HAP-1 (cell line): ENCODE results near the gene ZNF277.

ENCODE experiments used
- DNase-seq, 2 experiments: peaks; one replicate each; pipeline ENCODE4 v3.0.0-alpha.2; 2016 to 2020; ENCODE audit warnings: low spot score in 2 of 2
- H3K27me3 ChIP-seq: fragments of 250-450 bp; sonication (Bioruptor Pico); 2 replicates; pipeline ENCODE4 v1.5.1; 2020; ENCODE audit warnings: low read depth, mild to moderate bottlenecking, moderate library complexity
- H3K36me3 ChIP-seq: fragments of 250-450 bp; sonication (Bioruptor Pico); replicated peaks from 2 replicates; pipeline ENCODE4 v1.5.1; 2020; ENCODE audit warnings: mild to moderate bottlenecking
- H3K4me1 ChIP-seq: fragments of 250-450 bp; sonication (Bioruptor Pico); 2 replicates; pipeline ENCODE4 v1.5.1; 2020; ENCODE audit warnings: mild to moderate bottlenecking
- H3K4me3 ChIP-seq: fragments of 250-450 bp; sonication (Bioruptor Pico); 2 replicates; pipeline ENCODE4 v1.5.1; 2020; ENCODE audit warnings: mild to moderate bottlenecking, moderate library complexity
- H3K9me3 ChIP-seq: fragments of 250-450 bp; sonication (Bioruptor Pico); 2 replicates; pipeline ENCODE4 v1.5.1; 2020; ENCODE audit warnings: mild to moderate bottlenecking, moderate library complexity
- in situ Hi-C: fragments of 300-500 bp; cut with MboI; formaldehyde crosslinking; loops from 3 replicates; pipeline ENCODE4 v1.14.3; 2020; ENCODE audit warnings: low sequenced_read_pairs, inconsistent platforms, mixed read lengths

Gene ZNF277

DNA sequence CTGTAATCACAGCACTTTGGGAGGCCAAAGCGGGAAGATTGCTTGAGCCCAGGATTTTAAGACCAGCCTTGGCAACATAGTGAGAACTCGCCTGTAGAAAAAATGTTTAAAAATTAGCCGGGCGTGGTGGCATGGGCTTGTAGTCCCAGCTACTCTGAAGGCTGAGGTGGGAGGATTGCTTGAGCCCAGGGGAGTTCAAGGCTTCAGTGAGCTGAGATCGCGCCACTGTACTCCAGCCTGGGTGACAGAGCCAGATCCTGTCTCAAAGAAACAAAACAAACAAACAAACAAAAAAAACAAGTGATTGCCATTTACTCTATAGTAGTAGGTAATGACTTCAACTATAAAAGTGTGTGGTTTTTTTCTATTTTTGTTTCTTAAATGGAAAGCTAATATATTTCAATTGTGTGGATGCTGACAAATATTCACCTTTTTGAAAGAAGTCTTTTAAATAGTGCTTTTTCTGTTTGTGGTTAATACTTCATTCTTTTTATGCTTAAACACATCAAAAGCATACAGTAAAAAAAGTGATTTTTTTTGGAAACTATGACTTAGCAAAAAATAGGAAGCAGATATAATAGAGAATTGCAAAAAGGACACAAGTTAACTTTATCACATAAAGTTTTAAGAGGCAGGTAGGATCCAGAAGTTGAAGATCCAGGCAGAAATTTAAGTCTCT lies 48.4 kb downstream of the ZNF277 start:
- no peaks in the 10 kb centered on the region for H3K9me3 ChIP-seq
- no peaks in the 10 kb centered on the region for H3K27me3 ChIP-seq
- in situ Hi-C loops, result no loop called here
- H3K4me3 ChIP-seq, result no peak overlapping the region
- peaks cover 4% of the 10 kb centered on the region for H3K4me1 ChIP-seq
- no peak for DNase-seq
- H3K36me3 ChIP-seq, result no peaks in the 10 kb centered on the region

DNA sequence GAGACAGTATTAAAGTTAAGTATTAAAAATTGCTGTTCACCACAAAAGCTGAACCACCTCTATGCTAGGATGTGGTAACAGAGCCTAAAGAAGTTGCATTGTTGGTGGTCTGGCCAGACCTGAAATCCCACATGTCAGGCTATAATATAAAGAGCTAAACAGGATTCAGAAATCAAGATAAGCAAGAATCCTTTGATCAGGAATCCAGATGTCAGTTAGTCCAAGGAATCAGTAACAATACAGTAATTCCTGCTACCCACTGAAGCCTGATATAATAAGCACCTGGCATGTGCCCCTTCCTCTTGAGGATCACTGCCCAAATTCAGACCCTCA lies 48.9 kb downstream of the ZNF277 start:
- Histone ChIP-seq H3K9me3 (no peaks in the 10 kb centered on the region), H3K4me3 (no peak overlapping the region), H3K36me3 (no peaks in the 10 kb centered on the region), H3K27me3 (no peaks in the 10 kb centered on the region), H3K4me1 (peaks cover 4% of the 10 kb centered on the region)
- in situ Hi-C loops, result no loop called here
- DNase-seq, result no peak

DNA sequence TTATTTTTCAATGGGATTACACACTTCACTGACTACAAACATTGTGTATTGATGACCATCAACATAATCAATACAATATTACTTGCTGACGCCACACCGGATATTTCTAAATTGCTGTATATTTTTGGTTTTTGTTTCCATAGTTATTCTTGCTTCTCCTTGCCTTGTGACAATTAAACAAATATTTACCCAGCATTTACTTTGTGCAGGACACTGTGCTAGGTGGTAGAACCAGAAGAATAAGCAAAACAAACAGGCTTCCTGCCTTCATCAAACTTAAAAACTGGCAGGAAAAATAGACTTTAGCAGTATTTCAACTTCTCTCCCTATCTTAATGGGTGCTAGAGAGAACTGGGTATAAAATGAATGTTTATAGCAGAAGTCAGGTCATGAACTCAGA lies 50.6 kb downstream of the ZNF277 start:
- Histone ChIP-seq H3K9me3 (no peaks in the 10 kb centered on the region), H3K27me3 (no peaks in the 10 kb centered on the region), H3K4me1 (peaks cover 14% of the 10 kb centered on the region), H3K4me3 (no peak overlapping the region), H3K36me3 (no peaks in the 10 kb centered on the region)
- DNase-seq, result no peak
- in situ Hi-C loops, result no loop called here

DNA sequence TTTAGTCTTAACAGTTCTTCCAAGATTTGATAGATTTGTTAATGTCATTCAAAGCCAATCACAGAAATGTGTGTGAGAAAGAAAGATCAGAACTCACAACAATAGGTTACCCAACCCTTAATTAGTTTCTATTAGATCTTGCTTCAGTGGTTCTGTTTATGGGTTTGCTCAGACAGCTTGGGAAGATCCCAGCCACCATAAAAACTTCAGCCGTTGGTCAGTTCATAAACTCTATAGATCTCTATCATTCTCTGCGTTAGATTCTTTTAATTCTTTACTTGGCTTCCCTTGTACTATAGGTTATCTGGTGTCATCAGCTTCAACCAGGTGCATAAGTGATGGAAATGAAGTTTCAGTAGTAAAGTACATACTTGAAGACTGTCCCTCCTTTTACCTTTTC lies 54.4 kb downstream of the ZNF277 start:
- Histone ChIP-seq H3K9me3 (no peaks in the 10 kb centered on the region), H3K36me3 (no peaks in the 10 kb centered on the region), H3K27me3 (no peaks in the 10 kb centered on the region), H3K4me3 (no peak overlapping the region), H3K4me1 (peaks cover 40% of the 10 kb centered on the region)
- in situ Hi-C loops, result no loop called here
- peak in 1 of 2 experiments; percentile 27 for DNase-seq

DNA sequence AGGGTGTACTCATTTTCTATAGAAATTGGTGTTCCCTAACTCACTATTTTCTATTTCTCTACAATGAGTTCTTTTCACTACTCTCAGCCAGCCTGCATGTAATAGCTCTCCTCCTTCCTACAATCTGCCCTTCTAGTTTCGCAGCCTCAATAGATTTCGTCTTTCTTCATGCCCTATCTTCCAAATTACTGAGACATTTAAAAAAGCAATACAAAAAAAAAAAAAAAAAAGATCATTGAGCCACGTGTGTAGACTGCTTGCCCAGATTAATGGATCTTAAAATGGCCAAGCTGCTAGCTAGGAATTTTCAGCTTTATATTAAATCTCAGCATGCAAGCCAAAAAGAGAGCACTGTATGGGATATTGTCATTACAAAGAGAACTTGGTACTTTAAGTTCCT lies 55.5 kb downstream of the ZNF277 start:
- DNase-seq, result no peak
- Histone ChIP-seq H3K4me3 (no peak overlapping the region), H3K27me3 (no peaks in the 10 kb centered on the region), H3K4me1 (peaks cover 51% of the 10 kb centered on the region), H3K36me3 (no peaks in the 10 kb centered on the region), H3K9me3 (no peaks in the 10 kb centered on the region)
- in situ Hi-C loops, result no loop called here

DNA sequence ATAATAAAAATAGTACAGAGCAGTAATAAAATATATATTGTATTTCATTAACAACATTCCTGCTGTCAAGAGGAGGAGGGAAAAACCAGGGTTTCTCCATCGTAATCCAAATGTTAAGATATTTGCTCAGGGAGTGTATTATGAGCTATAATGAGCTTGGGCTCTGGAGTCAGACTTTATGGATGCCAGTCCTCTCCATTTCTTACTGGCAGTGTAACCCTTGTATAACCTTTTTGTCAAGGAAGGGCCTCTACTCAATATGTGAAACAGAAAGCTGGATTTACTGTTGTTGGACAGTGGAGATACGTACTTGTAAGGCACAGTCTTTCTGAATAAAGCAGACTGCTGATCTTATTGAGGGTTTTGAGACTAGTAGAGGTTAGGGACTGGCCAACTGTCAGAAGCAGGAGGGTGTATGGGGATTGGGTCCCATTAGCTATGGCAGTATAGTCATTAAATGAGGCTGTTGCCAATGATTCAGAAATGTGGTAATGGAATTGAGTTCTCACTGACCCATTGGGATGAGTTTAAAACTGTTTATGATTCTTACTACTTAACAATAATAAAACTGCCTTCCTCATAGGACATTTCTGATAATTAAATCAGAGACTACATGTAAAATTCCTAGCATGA lies 56.5 kb downstream of the ZNF277 start:
- H3K4me1 ChIP-seq, result peaks cover 61% of the 10 kb centered on the region
- DNase-seq, result no peak
- H3K9me3 ChIP-seq, result no peaks in the 10 kb centered on the region
- no peaks in the 10 kb centered on the region for H3K27me3 ChIP-seq
- H3K36me3 ChIP-seq, result no peaks in the 10 kb centered on the region
- no peak overlapping the region for H3K4me3 ChIP-seq
- in situ Hi-C loops, result no loop called here

DNA sequence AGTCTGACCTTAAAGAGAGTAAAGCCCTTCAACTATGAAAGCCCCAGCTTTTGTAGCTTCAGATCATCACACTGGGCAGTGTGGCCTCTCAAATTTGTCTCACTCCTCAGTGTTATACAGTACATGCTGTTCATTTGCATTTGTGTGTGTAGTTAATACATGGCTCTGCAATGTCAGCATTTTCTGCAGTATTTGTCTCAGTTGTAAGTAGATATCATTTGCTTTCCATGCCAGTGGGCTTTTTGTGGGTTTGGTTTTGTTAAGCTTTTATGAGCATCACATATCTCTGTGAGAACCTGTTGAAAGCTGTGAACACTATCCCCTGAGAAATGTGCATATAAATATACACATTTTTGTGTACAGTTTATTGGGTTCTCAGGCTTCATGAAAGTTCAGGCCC lies 57.0 kb downstream of the ZNF277 start:
- Histone ChIP-seq H3K4me3 (no peak overlapping the region), H3K9me3 (no peaks in the 10 kb centered on the region), H3K4me1 (peaks cover 63% of the 10 kb centered on the region), H3K36me3 (no peaks in the 10 kb centered on the region), H3K27me3 (no peaks in the 10 kb centered on the region)
- in situ Hi-C loops, result no loop called here
- DNase-seq, result peak; percentile 58 to 90

DNA sequence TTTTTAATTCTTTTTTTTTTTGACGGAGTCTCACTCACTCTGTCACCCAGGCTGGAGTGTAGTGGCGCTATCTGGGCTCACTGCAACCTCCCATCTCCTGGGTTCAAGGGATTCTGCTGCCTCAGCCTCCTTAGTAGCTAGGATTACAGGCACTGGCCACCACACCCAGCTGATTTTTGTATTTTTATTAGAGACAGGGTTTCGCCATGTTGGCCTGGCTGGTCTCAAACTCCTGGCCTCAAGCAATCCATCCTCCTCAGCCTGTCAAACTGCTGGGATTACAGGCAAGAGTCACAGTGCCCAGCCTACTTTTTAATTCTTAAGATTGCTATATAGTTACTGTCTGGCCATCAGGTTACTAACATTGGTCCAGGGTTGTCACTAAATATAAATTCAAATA lies 59.6 kb downstream of the ZNF277 start:
- H3K36me3 ChIP-seq, result no peaks in the 10 kb centered on the region
- H3K4me1 ChIP-seq, result peaks cover 66% of the 10 kb centered on the region
- H3K4me3 ChIP-seq, result no peak overlapping the region
- in situ Hi-C loops, result no loop called here
- H3K9me3 ChIP-seq, result no peaks in the 10 kb centered on the region
- H3K27me3 ChIP-seq, result no peaks in the 10 kb centered on the region
- DNase-seq, result no peak

DNA sequence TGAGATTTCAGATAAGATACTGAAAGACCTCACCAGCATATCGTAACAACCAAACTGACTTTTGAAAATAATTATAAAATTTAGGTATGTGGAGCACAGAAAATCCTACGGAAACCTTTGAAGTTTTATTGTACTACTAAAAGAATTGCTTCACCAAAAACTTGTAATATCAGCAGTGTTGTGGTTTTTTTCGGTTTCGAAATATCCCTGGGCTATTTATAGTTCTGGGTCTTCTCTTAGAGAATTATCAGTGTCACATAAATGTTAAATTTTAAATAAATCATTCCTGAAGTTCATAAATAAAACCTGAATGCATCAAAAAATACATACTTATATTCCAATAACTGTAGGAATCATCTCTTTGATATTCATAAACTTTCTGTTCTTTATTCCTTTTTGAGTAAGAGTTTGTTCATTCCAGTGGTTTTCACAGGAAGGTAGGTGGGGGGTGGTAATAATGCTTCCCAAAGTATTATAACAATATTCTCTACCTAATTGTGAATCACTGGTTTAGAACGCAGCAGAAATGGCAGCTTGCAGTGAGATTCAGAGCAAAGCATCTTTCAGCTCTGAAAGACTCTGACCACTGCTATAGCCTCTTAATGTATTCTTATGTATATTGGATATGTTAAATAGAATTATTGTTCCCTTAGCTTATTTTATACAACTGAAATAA lies 60.2 kb downstream of the ZNF277 start:
- H3K4me3 ChIP-seq, result no peak overlapping the region
- no peaks in the 10 kb centered on the region for H3K9me3 ChIP-seq
- DNase-seq, result peak in 1 of 2 experiments; percentile 40
- in situ Hi-C loops, result no loop called here
- no peaks in the 10 kb centered on the region for H3K36me3 ChIP-seq
- no peaks in the 10 kb centered on the region for H3K27me3 ChIP-seq
- peaks cover 65% of the 10 kb centered on the region for H3K4me1 ChIP-seq

DNA sequence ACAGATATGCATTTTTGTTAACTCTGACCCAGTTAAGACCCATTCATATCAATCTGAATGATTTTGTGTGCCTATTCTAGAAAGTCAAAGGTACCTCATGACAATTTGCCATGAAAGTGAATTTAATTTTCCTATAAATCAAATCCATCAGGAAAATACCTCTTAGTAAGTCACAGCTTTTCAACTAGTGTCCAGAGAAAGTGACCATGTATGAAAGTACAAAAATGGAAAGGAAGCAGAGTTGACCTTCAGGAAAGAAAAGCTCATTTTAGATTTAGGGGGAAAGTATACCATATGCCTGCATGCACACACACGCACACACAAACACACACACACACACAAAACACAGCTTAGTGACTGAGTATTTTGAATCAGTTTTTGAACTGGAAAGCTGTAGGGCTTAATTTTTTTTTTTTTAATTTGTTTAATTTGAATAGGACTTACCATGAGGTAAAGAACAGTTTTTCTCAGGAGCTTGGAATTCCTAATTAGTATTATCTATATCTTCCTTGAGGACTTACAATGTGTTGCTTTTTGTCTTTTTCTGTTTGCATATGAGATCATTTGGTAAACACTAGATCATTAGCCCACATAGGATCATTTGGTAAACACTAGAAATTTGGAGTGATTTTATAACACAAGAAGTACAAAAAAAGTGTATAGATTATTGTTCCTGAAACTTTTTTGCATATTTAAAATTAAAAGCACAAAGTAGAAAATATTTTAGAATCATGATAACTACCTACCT lies 61.6 kb downstream of the ZNF277 start:
- H3K4me3 ChIP-seq, result no peak overlapping the region
- no peak for DNase-seq
- H3K9me3 ChIP-seq, result no peaks in the 10 kb centered on the region
- peaks cover 51% of the 10 kb centered on the region for H3K4me1 ChIP-seq
- H3K27me3 ChIP-seq, result no peaks in the 10 kb centered on the region
- H3K36me3 ChIP-seq, result no peaks in the 10 kb centered on the region
- in situ Hi-C loops, result no loop called here

DNA sequence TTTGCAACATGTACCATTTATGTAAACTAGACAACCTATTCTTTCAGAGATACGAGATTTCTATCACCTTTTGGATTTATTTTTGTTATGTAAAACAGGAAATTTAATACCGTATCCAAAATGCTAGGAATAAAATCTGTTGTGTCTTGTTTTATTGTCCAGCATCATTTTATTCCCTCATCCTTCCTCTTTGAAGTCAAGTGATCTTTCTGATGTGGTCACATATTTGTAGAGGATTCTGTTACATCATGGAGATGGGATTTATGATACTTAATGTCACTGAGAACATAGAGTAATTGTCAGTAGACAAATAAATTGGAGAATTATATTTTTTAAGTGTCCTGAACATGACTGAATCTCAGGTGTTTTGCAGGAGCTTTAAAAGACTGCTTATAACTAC lies 64.7 kb downstream of the ZNF277 start:
- no peaks in the 10 kb centered on the region for H3K27me3 ChIP-seq
- in situ Hi-C loops, result no loop called here
- DNase-seq, result peak in 1 of 2 experiments; percentile 64
- H3K4me1 ChIP-seq, result peaks cover 32% of the 10 kb centered on the region
- H3K4me3 ChIP-seq, result no peak overlapping the region
- H3K9me3 ChIP-seq, result no peaks in the 10 kb centered on the region
- H3K36me3 ChIP-seq, result no peaks in the 10 kb centered on the region

DNA sequence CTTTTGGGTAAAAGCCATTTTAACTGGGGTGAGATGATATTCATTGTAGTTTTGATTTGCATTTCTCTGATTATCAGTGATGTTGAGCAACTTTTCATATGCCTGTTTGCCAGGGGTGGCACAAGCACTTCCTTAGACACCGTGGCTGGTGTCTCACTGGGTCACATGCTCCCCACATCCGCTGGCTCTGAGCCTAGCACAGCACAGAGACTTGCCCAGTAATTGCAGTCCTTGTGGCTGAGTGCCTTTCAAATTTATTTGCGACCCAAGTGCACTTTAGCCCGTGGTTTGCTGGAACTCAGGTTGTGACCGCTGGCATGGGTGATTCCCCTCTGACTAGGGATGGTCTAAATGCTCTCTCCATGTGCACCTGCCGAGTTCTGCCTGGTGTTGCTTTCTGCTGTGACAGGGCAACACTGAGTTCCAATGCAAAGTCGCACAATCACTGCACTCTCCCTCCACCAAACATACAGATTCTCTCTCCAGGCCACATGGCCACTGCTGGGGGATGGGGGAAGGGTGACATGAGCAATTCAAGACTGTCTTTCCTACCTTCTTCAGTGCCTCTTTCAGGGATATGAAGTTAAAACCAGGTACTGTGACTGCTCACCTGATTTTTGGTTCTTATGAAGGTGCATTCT lies 66.5 kb downstream of the ZNF277 start:
- Histone ChIP-seq H3K9me3 (no peaks in the 10 kb centered on the region), H3K4me3 (no peak overlapping the region), H3K4me1 (peaks cover 13% of the 10 kb centered on the region), H3K36me3 (no peaks in the 10 kb centered on the region), H3K27me3 (no peaks in the 10 kb centered on the region)
- DNase-seq, result no peak
- in situ Hi-C loops, result no loop called here

DNA sequence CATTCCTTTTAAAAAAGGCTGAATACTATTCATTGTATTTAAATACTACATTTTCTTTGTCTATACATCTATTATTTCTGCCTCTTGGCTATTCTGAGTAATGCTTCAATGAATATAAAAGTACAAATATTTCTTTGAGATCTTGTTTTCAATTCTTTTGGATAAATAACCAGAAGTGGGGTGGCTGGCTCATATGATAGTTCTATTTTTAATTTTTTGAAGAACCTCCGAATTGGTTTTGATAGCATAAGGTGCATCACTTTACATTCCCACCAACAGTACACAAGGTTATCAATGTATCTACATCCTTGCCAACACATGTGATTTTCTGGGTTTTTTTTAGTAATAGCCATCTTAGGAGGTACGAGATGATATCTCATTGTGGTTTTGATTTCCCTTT lies 72.5 kb downstream of the ZNF277 start:
- no peak overlapping the region for H3K4me3 ChIP-seq
- H3K27me3 ChIP-seq, result no peaks in the 10 kb centered on the region
- H3K4me1 ChIP-seq, result peaks cover 17% of the 10 kb centered on the region
- in situ Hi-C loops, result no loop called here
- H3K36me3 ChIP-seq, result no peaks in the 10 kb centered on the region
- no peaks in the 10 kb centered on the region for H3K9me3 ChIP-seq
- DNase-seq, result no peak
